PC-3 (cell line): ENCODE data around the gene KRT2. TPM values are rescaled to one million over a fixed set of nuclear protein-coding genes. Genes with fewer than 3 reads are reported as not detected.

ENCODE experiments used
- ATAC-seq: fragments of 200-7000 bp; cut with Tn5 transposase; 2 replicates; pipeline ENCODE4 v1.9.1; 2020; ENCODE audit warnings: mild to moderate bottlenecking, moderate library complexity
- BruUV-seq: library from RNA; stranded (reverse); fragments of 400-500 nt; replicated peaks from 2 replicates; lab custom pipeline; 2021; lab: Mats Ljungman, UMichigan
- CTCF ChIA-PET: fragments of 300-600 bp; sonication (Branson Sonifier 250); formaldehyde crosslinking; loops from one replicate; lab custom pipeline; 2022; ENCODE audit warnings: antibody characterized with exemption; lab: Charles Lee
- POLR2A ChIA-PET: fragments of 300-600 bp; sonication (Branson Sonifier 250); formaldehyde crosslinking; loops from one replicate; lab custom pipeline; 2022; ENCODE audit warnings: antibody characterized with exemption; ENCODE audit not compliant: unreplicated experiment; lab: Charles Lee
- DNase-seq: peaks from one replicate; pipeline ENCODE4 v3.0.0-alpha.2; 2015
- H2AFZ ChIP-seq: fragments of 300-600 bp; sonication (generic); 2 replicates; pipeline ENCODE4 v1.6.0; 2016; ENCODE audit warnings: antibody characterized with exemption, low read length
- H3F3A ChIP-seq: fragments of 300-600 bp; sonication (generic); one replicate; pipeline ENCODE4 v1.6.0; 2017; ENCODE audit warnings: antibody characterized with exemption, low read length, control low read depth, mild to moderate bottlenecking; ENCODE audit not compliant: unreplicated experiment
- H3K27ac ChIP-seq: fragments of 300-600 bp; sonication (generic); 2 replicates; pipeline ENCODE4 v1.5.1; 2016; ENCODE audit warnings: mild to moderate bottlenecking, low read length
- H3K27me3 ChIP-seq: fragments of 300-600 bp; sonication (generic); 2 replicates; pipeline ENCODE4 v1.6.1; 2016; ENCODE audit warnings: low read length, mixed read lengths
- H3K36me3 ChIP-seq: fragments of 300-600 bp; sonication (generic); 2 replicates; pipeline ENCODE4 v1.6.1; 2016; ENCODE audit warnings: low read depth, mixed run types, low read length, mixed read lengths
- H3K4me1 ChIP-seq: fragments of 300-600 bp; sonication (generic); 2 replicates; pipeline ENCODE4 v1.5.1; 2016; ENCODE audit warnings: low read length; ENCODE audit not compliant: insufficient read depth
- H3K4me2 ChIP-seq: fragments of 300-600 bp; sonication (generic); 2 replicates; pipeline ENCODE4 v1.6.0; 2016; ENCODE audit warnings: low read length
- H3K4me3 ChIP-seq: fragments of 300-600 bp; sonication (generic); 2 replicates; pipeline ENCODE4 v1.5.1; 2016; ENCODE audit warnings: mild to moderate bottlenecking, low read length, mixed read lengths
- H3K79me2 ChIP-seq: fragments of 300-600 bp; sonication (generic); 2 replicates; pipeline ENCODE4 v1.6.1; 2017; ENCODE audit warnings: low read length, mixed read lengths
- H3K9ac ChIP-seq: fragments of 300-600 bp; sonication (generic); 2 replicates; pipeline ENCODE4 v1.6.0; 2016; ENCODE audit warnings: mild to moderate bottlenecking, low read length
- H3K9me2 ChIP-seq: fragments of 300-600 bp; sonication (generic); replicated peaks from 2 replicates; pipeline ENCODE4 v1.6.1; 2016; ENCODE audit warnings: mixed run types, low read length, mixed read lengths
- H3K9me3 ChIP-seq: fragments of 300-600 bp; sonication (generic); 2 replicates; pipeline ENCODE4 v1.6.1; 2016; ENCODE audit warnings: low read length, mixed read lengths
- H4K20me1 ChIP-seq: fragments of 300-600 bp; sonication (generic); 2 replicates; pipeline ENCODE4 v1.6.1; 2016; ENCODE audit warnings: low read length, mixed read lengths
- EZH2 ChIP-seq: fragments of 300-600 bp; sonication (generic); IDR thresholded peaks from one replicate; pipeline ENCODE4 v1.6.1; 2017; ENCODE audit warnings: antibody characterized with exemption, mild to moderate bottlenecking, low read length; ENCODE audit not compliant: unreplicated experiment
- EZH2phosphoT487 ChIP-seq: fragments of 300-600 bp; sonication (generic); IDR thresholded peaks from 2 replicates; pipeline ENCODE4 v1.6.1; 2018; ENCODE audit warnings: mild to moderate bottlenecking, antibody characterized with exemption, low read length, borderline replicate concordance
- intact Hi-C: fragments of 100-400 bp; cut with micrococcal nuclease; formaldehyde crosslinking; loops from 2 replicates; pipeline ENCODE4 v1.9.0; 2023
- total RNA-seq: library from RNA; depleted of rRNA; stranded (reverse); fragments of >200 nt; gene quantifications from 2 replicates; pipeline ENCODE4 v1.2.3, GENCODE V29; 2014
- TF ChIP-seq, protein P1 (sequence below): fragments of 300-600 bp; sonication (generic); conservative IDR thresholded peaks from 2 replicates; pipeline ENCODE4 v1.5.1; 2017; ENCODE audit warnings: antibody characterized with exemption, low read depth, mild to moderate bottlenecking, low read length

The KRT2 gene
- total RNA-seq, 1 experiment from 2014 or later: not detected

DNA sequence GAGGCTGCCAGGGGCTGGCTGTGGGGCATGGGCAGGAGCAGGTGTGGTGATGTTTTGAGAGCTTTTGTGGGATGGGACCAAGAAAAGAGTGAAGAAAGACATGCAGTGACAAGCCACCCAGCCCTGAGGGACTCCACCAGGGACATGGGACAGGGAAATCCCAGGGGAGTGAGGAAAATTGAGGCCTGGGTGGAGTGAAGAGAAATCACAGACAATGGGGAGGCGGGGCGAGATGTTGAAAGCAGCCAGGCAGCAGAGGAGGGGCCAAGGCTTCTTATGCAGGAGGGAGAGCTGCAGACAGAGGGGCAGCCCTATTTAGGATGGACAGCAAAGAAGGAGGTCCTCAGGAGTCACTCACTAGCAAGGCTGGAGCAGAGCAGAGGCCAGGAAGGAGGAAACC is 32.4 kb upstream of the KRT2 start:
- Histone ChIP-seq H3F3A (no peaks in the 10 kb centered on the region), H3K4me2 (no peak overlapping the region), H3K9me2 (no peaks in the 10 kb centered on the region), H3K9me3 (no peaks in the 10 kb centered on the region), H4K20me1 (no peaks in the 10 kb centered on the region), H2AFZ (no peak overlapping the region), H3K4me1 (peaks cover 11% of the 10 kb centered on the region), H3K9ac (no peak overlapping the region), H3K27ac (no peak overlapping the region), H3K79me2 (no peaks in the 10 kb centered on the region), H3K36me3 (no peaks in the 10 kb centered on the region), H3K4me3 (no peak overlapping the region), H3K27me3 (peaks cover 62% of the 10 kb centered on the region)
- no TSS peak for BruUV-seq
- no peak for ATAC-seq
- intact Hi-C loops: no loop called here
- ChIA-PET POLR2A (no interaction called here), CTCF (no interaction called here)
- TF ChIP-seq, protein P1, sequence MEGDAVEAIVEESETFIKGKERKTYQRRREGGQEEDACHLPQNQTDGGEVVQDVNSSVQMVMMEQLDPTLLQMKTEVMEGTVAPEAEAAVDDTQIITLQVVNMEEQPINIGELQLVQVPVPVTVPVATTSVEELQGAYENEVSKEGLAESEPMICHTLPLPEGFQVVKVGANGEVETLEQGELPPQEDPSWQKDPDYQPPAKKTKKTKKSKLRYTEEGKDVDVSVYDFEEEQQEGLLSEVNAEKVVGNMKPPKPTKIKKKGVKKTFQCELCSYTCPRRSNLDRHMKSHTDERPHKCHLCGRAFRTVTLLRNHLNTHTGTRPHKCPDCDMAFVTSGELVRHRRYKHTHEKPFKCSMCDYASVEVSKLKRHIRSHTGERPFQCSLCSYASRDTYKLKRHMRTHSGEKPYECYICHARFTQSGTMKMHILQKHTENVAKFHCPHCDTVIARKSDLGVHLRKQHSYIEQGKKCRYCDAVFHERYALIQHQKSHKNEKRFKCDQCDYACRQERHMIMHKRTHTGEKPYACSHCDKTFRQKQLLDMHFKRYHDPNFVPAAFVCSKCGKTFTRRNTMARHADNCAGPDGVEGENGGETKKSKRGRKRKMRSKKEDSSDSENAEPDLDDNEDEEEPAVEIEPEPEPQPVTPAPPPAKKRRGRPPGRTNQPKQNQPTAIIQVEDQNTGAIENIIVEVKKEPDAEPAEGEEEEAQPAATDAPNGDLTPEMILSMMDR: no peak
- TF ChIP-seq EZH2 (no peak), EZH2phosphoT487 (no peak)
- no peak for DNase-seq

DNA sequence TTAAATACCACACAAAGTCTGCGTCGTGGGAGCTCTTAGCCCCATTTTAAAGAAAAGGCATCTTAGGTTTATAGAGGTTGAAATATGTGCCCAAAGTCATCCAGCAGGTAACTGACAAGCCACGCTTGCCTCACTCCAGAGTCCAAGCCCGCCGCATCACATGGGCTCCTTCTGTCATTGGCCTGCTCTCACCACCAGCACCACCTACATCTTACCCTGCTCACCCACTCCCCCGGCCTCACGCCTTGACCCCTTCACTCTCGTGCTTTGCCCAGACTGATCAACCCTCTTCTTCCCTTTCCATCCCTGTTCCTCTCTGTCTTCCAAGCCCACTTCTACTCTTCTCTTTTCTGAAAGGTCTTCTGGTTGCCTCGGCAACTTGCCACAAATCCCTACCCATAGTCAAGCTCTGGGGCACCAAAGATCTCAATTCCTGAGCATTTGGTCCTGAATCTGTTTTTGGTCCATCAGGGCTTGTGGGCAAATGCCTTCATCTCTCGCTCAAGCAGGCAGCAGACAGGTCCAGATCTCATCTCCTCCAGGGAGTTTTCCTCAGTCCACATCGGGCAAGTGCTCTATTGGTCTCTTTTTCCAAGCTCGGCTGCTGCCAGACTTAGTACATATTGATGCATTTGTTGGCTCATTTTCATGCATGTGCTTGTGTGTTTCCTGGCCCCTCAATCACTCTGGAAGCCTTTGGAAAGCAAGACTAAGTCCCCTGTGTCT is 31.7 kb upstream of the KRT2 start:
- POLR2A ChIA-PET: no interaction called here
- no peaks in the 10 kb centered on the region for H3K36me3 ChIP-seq
- no peak overlapping the region for H3K4me2 ChIP-seq
- no peaks in the 10 kb centered on the region for H3F3A ChIP-seq
- DNase-seq (no peak), ATAC-seq (no peak)
- no peak for TF ChIP-seq EZH2phosphoT487
- TF ChIP-seq EZH2: no peak
- TF ChIP-seq, protein P1: no peak
- no peaks in the 10 kb centered on the region for H3K9me2 ChIP-seq
- peaks cover 69% of the 10 kb centered on the region for H3K27me3 ChIP-seq
- no peaks in the 10 kb centered on the region for H3K9me3 ChIP-seq
- no peak overlapping the region for H3K4me3 ChIP-seq
- intact Hi-C loops: no loop called here
- no peak overlapping the region for H2AFZ ChIP-seq
- CTCF ChIA-PET: no interaction called here
- BruUV-seq: no TSS peak
- no peaks in the 10 kb centered on the region for H4K20me1 ChIP-seq
- H3K9ac ChIP-seq: no peak overlapping the region
- no peaks in the 10 kb centered on the region for H3K79me2 ChIP-seq
- peaks cover 11% of the 10 kb centered on the region for H3K4me1 ChIP-seq
- no peak overlapping the region for H3K27ac ChIP-seq

DNA sequence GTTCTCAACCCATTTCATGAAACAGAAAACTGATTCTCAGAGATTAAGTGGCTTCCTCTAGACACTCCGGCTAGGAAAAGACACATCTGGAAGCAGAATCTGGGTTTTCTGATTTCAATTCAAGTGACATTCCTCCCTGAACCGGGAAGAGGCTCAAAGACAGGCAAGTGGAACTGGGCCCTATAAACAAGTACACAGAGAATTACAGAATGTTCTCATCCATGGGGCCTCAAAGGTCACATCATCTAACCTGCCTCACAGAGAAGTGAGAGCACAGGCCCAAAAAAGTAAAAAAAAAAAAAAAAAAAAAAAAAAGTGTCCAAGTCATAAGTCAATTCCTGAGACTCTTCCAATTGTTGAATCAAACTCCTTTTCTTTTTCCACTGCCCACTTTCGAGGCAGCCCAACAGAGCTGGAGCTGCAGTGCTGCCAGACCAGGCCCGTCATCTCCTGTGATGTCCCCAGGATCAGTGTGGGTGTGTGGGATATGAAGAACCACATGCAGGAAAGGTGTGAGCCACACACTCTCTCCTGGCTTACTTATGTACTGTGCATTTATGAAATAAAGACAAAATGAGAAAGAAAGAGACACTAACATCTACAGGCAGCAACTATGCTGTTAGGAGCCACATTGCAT is 31.0 kb upstream of the KRT2 start:
- Histone ChIP-seq H3K27me3 (peaks cover 76% of the 10 kb centered on the region), H3K4me2 (no peak overlapping the region), H4K20me1 (no peaks in the 10 kb centered on the region), H3K4me3 (no peak overlapping the region), H3K27ac (no peak overlapping the region), H3K4me1 (peaks cover 9% of the 10 kb centered on the region), H3K9me3 (no peaks in the 10 kb centered on the region), H3K9ac (no peak overlapping the region), H3K79me2 (no peaks in the 10 kb centered on the region), H2AFZ (no peak overlapping the region), H3F3A (no peaks in the 10 kb centered on the region), H3K36me3 (no peaks in the 10 kb centered on the region), H3K9me2 (no peaks in the 10 kb centered on the region)
- DNase-seq (no peak), ATAC-seq (no peak)
- POLR2A ChIA-PET: no interaction called here
- TF ChIP-seq EZH2: no peak
- TF ChIP-seq EZH2phosphoT487: no peak
- TF ChIP-seq, protein P1: no peak
- CTCF ChIA-PET: no interaction called here
- no TSS peak for BruUV-seq
- intact Hi-C loops: no loop called here
